Right lobe of liver (tissue), 6 donors: ENCODE data around the gene CAMSAP2. TPM values are rescaled to one million over a fixed set of nuclear protein-coding genes. Genes with fewer than 3 reads are reported as not detected.

ENCODE experiments used
- ATAC-seq, 4 donors: fragments of 200-7000 bp; cut with Tn5 transposase; one replicate each; pipeline ENCODE4 v1.9.1; 2020; ENCODE audit warnings: mild to moderate bottlenecking in 4 of 4, moderate library complexity in 4 of 4
- DNase-seq, 3 donors: peaks; one replicate each; pipeline ENCODE4 v3.0.0-alpha.2; 2020
- H3K27ac ChIP-seq, 3 donors: fragments of 200-600 bp; one replicate each; pipeline ENCODE4 v1.8.0; 2022
- H3K27me3 ChIP-seq, 2 donors: fragments of 200-600 bp; one replicate each; pipeline ENCODE4 v1.8.0; 2022
- H3K36me3 ChIP-seq, 4 donors: fragments of 200-600 bp; sonication (generic) in 1 of 4; one replicate each; pipeline versions ENCODE4 v1.5.1 to v1.8.0; 2017 to 2022; ENCODE audit warnings: control low read depth in 1 of 4
- H3K4me1 ChIP-seq, 4 donors: fragments of 200-600 bp; sonication (generic) in 1 of 4; one replicate each; pipeline versions ENCODE4 v1.5.1 to v1.8.0; 2017 to 2022; ENCODE audit warnings: control low read depth in 1 of 4
- H3K4me3 ChIP-seq, 3 donors: fragments of 200-600 bp; one replicate each; pipeline ENCODE4 v1.8.0; 2022
- H3K9me3 ChIP-seq, 4 donors: fragments of 200-600 bp; sonication (generic) in 1 of 4; one replicate each; pipeline versions ENCODE4 v1.5.1 to v1.8.0; 2017 to 2022; ENCODE audit warnings: control low read depth in 1 of 4
- CTCF ChIP-seq, 4 donors: fragments of 200-600 bp in 3 of 4; fragments of 450-650 bp in 1 of 4; IDR thresholded peaks; one replicate each; pipeline versions ENCODE4 v1.5.1 to v1.8.0; 2016 to 2022; ENCODE audit warnings: antibody characterized with exemption in 4 of 4, mild to moderate bottlenecking in 2 of 4
- POLR2A ChIP-seq: fragments of 450-650 bp; IDR thresholded peaks from one replicate; pipeline ENCODE4 v1.6.1; 2017; ENCODE audit warnings: antibody characterized with exemption, mild to moderate bottlenecking
- WGBS: methylation state at CpG from one replicate; pipeline ENCODE4 v1.1.6; 2018; ENCODE audit warnings: low coverage, low lambda C conversion rate; ENCODE audit not compliant: insufficient coverage; ENCODE audit errors: missing lambda C conversion rate; 5-methylcytosine and 5-hydroxymethylcytosine counted together
- intact Hi-C, 2 donors: fragments of 100-400 bp; cut with DNase I; formaldehyde crosslinking; loops; one replicate each; pipeline versions ENCODE4 v1.11.2 to v1.14.1; 2022
- total RNA-seq, 6 experiments: library from RNA; depleted of rRNA in 2 of 6; stranded (reverse); fragments of >200 nt in 2 of 6; fragmentation: NEBNext Ultra II Directional in 3 of 6; extraction: Animal tissue kit (Norgen Biotek cat#: 25700) in 3 of 6; gene quantifications; one replicate each; pipeline versions ENCODE4 v1.1.0 to v1.2.4, GENCODE V29; 2016 to 2023
- donor health status: DM: no; HTN: yes; CAD: no.
- donor health status: DM: no; HTN: no; CAD: no.
- donor health status: DM: no; HTN: no; CAD: no.
- donor health status: DM: no; HTN: yes; CAD: no.
- donor health status: DM: no; HTN: yes; CAD: no.

Gene CAMSAP2
- total RNA-seq, 6 experiments from 2014 or later: 4.0 to 12.5 (median 8.0) TPM

- H3K4me3 ChIP-seq: no peak overlapping the region
- H3K27ac ChIP-seq: no peak overlapping the region
- peaks cover 0 to 18% (median 4%) of the 10 kb centered on the region in 4 donors for H3K4me1 ChIP-seq
- H3K36me3 ChIP-seq: no peaks in the 10 kb centered on the region
- TF ChIP-seq POLR2A (no peak), CTCF (IDR thresholded peaks at IDR 0.05) (no peak)
- 20% methylated on average over 1 of the region's 7 CpGs for WGBS
- H3K9me3 ChIP-seq: no peaks in the 10 kb centered on the region
- ATAC-seq (peak; percentile 39 to 63 (median 48)), DNase-seq (no peak)
- no peaks in the 10 kb centered on the region for H3K27me3 ChIP-seq
- intact Hi-C loops: no loop called here
Measured at GRCh38 chr1:200888349-200888838, 149.7 kb downstream of the CAMSAP2 start.

- intact Hi-C loops: no loop called here
Measured at GRCh38 chr1:200889571-200889970, 150.9 kb downstream of the CAMSAP2 start.

GRCh38 chr1:200890027-200890426 is 151.3 kb downstream of the CAMSAP2 start:
- TF ChIP-seq CTCF (IDR thresholded peaks at IDR 0.05) (no peak), POLR2A (no peak)
- Histone ChIP-seq H3K27ac (no peak overlapping the region), H3K4me1 (peaks cover 0 to 18% (median 4%) of the 10 kb centered on the region in 4 donors), H3K4me3 (no peak overlapping the region), H3K9me3 (no peaks in the 10 kb centered on the region), H3K36me3 (no peaks in the 10 kb centered on the region), H3K27me3 (no peaks in the 10 kb centered on the region)
- 93% methylated on average over 4 of the region's 15 CpGs for WGBS
- intact Hi-C loops: no loop called here
- no peak for DNase-seq
- no peak for ATAC-seq

More at GRCh38 chr1:200889571-200889970, 150.9 kb downstream of the CAMSAP2 start:
- no peak for ATAC-seq
- 100% methylated on average over 2 of the region's 2 CpGs for WGBS
- Histone ChIP-seq H3K36me3 (no peaks in the 10 kb centered on the region), H3K27me3 (no peaks in the 10 kb centered on the region), H3K27ac (no peak overlapping the region), H3K4me1 (peaks cover 0 to 18% (median 4%) of the 10 kb centered on the region in 4 donors), H3K9me3 (no peaks in the 10 kb centered on the region), H3K4me3 (no peak overlapping the region)
- no peak for DNase-seq
- TF ChIP-seq CTCF (IDR thresholded peaks at IDR 0.05): no peak
- no peak for TF ChIP-seq POLR2A

GRCh38 chr1:200890818-200891773 is 152.4 kb downstream of the CAMSAP2 start:
- 9% methylated on average over 22 of the region's 72 CpGs for WGBS
- no peaks in the 10 kb centered on the region for H3K27me3 ChIP-seq
- no peaks in the 10 kb centered on the region for H3K9me3 ChIP-seq
- H3K4me1 ChIP-seq: peaks cover 0 to 20% (median 4%) of the 10 kb centered on the region in 4 donors
- peak; percentile 4 to 26 (median 12) for TF ChIP-seq CTCF (IDR thresholded peaks at IDR 0.05)
- TF ChIP-seq POLR2A: no peak
- peak overlapping the region; percentile 35 to 50 (median 40) for H3K4me3 ChIP-seq
- DNase-seq (peak in 1 of 3 donors; percentile 43), ATAC-seq (peak; percentile 55 to 65 (median 58))
- intact Hi-C loops: no loop called here
- no peak overlapping the region for H3K27ac ChIP-seq
- no peaks in the 10 kb centered on the region for H3K36me3 ChIP-seq
